HG03135 (cell line): Measurements from ENCODE around the gene ACER3.
A peak's percentile ranks its signal among the peaks of the same experiment; 100 is the strongest.
"Not testable (repeated sequence)": the region's sequence is repeated elsewhere in the genome, so short reads cannot be mapped to it uniquely, and the experiment has no call there.

Source experiments
- ATAC-seq: cut with Tn5 transposase; IDR thresholded peaks from one replicate; pipeline ENCODE4 v1.9.1; 2021; ENCODE audit warnings: mild to moderate bottlenecking, moderate library complexity; ENCODE audit not compliant: unreplicated experiment

The ACER3 gene

GRCh38 chr11:77054084-77054483, 193.4 kb downstream of the ACER3 start:
- no peak for ATAC-seq

- no peak for ATAC-seq
Measured at GRCh38 chr11:77055101-77055561, 194.4 kb downstream of the ACER3 start.

- no peak for ATAC-seq
Measured at GRCh38 chr11:77055913-77056312, 195.2 kb downstream of the ACER3 start.

GRCh38 chr11:77056814-77057402, 196.2 kb downstream of the ACER3 start:
- no peak for ATAC-seq

GRCh38 chr11:77057938-77058474, 197.3 kb downstream of the ACER3 start:
- ATAC-seq = no peak

GRCh38 chr11:77058900-77059299, 198.2 kb downstream of the ACER3 start:
- no peak for ATAC-seq

- no peak for ATAC-seq
Measured at GRCh38 chr11:77059806-77060205, 199.1 kb downstream of the ACER3 start.

- no peak for ATAC-seq
Measured at GRCh38 chr11:77060234-77060633, 199.5 kb downstream of the ACER3 start.

- not testable (repeated sequence) for ATAC-seq
Measured at GRCh38 chr11:77061258-77061657, 200.5 kb downstream of the ACER3 start.

GRCh38 chr11:77062924-77063323, 202.2 kb downstream of the ACER3 start:
- no peak for ATAC-seq

- ATAC-seq = no peak
Measured at GRCh38 chr11:77063407-77063806, 202.7 kb downstream of the ACER3 start.

GRCh38 chr11:77063861-77064260, 203.1 kb downstream of the ACER3 start:
- ATAC-seq = no peak

- ATAC-seq = no peak
Measured at GRCh38 chr11:77064648-77065217, 204.0 kb downstream of the ACER3 start.

GRCh38 chr11:77065878-77066228, 205.1 kb downstream of the ACER3 start:
- ATAC-seq = no peak

- ATAC-seq = peak; percentile 86
Measured at GRCh38 chr11:77066229-77067042, 205.7 kb downstream of the ACER3 start, which contains the start of gene CAPN5. CAPN5 (plus strand) TSS chr11:77066971; CDS start chr11:77084887, 17,916 bp downstream.

GRCh38 chr11:77067861-77068443, 207.2 kb downstream of the ACER3 start:
- ATAC-seq = no peak

GRCh38 chr11:77068457-77069335, 208.0 kb downstream of the ACER3 start:
- ATAC-seq = no peak

GRCh38 chr11:77069336-77069968, 208.7 kb downstream of the ACER3 start:
- ATAC-seq = no peak

- ATAC-seq = no peak
Measured at GRCh38 chr11:77069969-77070582, 209.4 kb downstream of the ACER3 start.
